ENCODE results near the gene NCK1.
A peak's percentile ranks its signal among the peaks of the same experiment; 100 is the strongest.

Gene NCK1

DNA sequence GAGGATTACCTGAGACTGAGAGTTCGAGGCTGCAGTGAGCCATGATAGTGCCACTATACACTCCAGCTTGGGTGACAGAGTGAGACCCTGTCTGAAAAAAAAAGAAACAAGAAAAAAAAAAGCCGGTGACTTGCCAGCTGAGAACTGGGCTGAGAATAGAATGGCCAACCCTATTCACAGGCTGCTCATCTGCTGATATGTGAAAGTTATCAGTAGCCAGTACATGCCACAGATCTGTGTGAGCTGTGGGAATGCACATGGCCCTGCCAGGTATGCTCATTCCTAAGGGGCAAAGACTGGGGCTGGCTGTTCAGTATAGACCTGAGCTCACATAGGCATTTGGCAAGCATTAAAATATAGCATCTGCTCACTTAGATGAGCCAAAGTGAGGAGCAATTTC lies 126.6 kb downstream of the NCK1 start:
- DNase-seq, result no peak

DNA sequence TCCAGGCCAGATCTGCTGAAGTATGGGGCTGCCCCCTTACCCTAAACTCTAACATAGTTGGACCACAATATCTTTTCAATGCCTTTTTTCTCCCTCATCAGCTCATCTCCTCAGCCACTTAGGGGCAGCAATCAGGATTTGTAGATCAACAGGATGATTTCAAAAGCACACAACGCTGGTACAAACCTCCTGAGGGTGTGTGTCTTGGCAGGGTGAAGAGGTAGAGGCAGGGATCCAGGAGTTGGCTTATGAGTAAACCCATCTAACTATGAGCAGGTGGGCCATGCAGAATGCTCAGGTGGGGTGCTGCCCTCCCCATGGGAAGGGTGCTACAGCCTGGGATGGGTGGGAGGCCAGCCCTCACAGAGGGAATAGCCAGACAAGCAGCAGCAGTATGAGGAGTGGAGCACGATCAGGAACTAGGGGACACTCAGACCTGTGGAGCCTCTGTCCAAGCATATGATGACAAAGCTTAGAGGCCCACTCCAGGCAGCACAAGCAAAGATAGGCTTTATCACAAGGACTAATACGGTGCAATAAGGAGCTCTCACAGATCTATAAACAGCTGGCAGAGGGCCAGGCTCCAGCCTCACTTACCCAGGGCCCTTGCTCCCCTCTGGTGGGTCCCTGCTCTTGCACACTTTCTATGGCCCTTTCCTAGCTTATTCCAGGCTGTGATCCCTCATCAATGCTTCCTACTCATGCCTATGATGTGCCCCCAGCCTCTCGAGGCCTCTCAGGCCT lies 127.9 kb downstream of the NCK1 start:
- DNase-seq, result no peak

DNA sequence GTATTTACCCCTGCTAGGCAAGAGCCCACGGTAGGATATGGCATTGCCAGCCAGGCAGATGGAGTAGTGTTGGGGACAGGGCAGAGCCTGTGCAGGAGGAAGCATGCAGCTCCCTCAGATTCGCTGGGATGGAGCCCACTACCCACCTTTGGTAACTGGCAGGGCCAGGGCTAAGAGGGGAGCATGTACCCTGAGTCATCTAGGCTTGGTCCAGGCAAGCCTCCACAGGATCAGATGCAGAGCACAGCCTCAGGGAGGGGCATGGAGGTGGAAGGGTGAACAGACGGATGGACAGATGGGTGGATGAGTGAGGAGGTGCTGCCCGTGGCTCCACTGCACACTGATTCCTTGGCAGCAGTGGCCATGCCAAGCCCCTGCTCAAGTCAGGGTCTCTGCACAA lies 128.8 kb downstream of the NCK1 start:
- no peak for DNase-seq

DNA sequence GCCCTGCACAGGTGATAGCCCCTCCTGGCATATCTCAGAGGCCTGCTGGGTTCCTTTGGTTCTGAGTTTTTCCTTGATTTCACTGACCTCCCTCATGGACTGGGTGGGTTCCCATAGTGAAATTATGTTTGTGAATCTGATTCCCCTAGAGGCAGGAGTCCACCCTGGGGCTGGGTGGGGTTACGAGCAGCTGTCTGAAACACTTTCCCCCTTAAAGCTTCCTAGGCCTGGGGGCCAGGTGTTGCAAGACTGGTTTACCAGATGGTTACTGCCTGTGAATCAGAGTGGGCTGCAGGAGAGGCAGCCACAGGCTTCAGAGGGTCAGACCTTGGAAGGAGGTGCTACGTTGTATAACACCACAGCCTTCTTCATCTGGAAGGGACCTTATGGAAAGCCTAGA lies 130.1 kb downstream of the NCK1 start:
- DNase-seq, result no peak

DNA sequence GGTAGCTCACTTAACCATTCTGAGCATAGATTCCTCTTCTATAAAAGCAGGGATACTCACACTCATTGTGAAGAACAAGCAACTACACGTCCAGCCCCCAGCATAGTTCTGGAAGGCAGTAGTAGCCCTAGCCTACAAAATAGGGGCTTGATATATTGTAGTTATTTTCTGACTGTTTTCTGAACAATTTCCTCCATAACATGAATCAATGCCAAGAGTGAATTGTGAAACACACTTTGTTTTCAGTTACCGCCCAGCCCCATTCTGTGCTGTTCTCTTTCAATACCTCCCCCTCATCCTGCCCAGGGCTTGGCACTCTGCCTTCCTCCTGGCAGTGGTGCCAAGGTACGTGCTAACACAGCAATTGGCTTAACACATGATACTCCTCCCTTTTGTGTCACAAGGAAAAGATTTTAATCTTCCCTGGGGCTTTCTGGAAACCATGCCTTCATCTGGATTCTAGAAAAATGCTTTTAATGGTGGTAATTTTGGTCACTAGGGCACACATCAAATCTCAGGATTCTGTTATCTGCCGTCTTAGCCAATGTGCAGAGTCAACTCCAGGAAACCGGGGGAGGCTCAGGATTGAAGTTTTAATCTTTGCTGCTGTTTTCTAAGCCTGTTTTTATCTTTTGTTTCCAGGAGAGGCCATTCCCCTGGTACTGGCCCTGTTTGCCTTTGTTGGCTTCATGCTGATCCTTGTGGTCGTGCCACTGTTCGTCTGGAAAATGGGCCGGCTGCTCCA lies 132.9 kb downstream of the NCK1 start:
- DNase-seq, result peak; percentile 3 to 39

DNA sequence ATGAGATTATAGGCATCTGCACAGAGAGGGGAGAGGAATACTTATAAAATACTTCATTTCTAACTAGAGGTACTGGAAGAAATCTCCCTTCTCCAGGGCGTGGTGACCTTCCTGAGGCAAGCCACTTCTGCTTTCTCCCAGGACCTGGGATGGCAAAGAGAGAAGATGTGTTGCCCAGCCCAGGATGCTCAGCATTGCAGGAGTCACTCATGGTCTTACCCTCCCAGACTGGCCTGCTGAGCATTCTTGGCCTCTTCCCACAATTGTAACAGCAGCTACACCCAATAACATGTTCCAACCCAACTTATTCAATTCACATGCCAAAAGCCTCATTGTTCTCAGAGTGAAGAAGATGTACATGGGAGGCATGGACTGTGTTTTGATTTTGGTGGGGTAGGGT lies 133.6 kb downstream of the NCK1 start:
- DNase-seq, result no peak
